HL-60 (cell line): ENCODE measurements around the gene ADAMTS14.

Source experiments
- DNase-seq, 2 experiments: peaks; one replicate each; pipeline ENCODE4 v3.0.0-alpha.2; 2010 to 2020; ENCODE audit warnings: low read depth in 1 of 2, low spot score in 1 of 2
- H3K27ac ChIP-seq: fragments of 250-450 bp; sonication (Bioruptor Pico); replicated peaks from 2 replicates; pipeline ENCODE4 v1.5.1; 2020; ENCODE audit warnings: mild to moderate bottlenecking, moderate library complexity
- H3K27me3 ChIP-seq: fragments of 250-450 bp; sonication (Bioruptor Pico); 2 replicates; pipeline ENCODE4 v1.5.1; 2021; ENCODE audit warnings: mild to moderate bottlenecking, moderate library complexity; ENCODE audit not compliant: insufficient read depth, poor library complexity, severe bottlenecking
- H3K4me3 ChIP-seq: replicated peaks from 2 replicates; pipeline ENCODE4 v1.5.1; 2011; ENCODE audit warnings: mild to moderate bottlenecking, control low read depth, low read length; ENCODE audit not compliant: insufficient read depth
- CTCF ChIP-seq: IDR thresholded peaks from one replicate; pipeline ENCODE4 v1.5.1; 2011; ENCODE audit warnings: low read length, control low read depth, inconsistent platforms; ENCODE audit not compliant: insufficient read depth
- GABPA ChIP-seq: IDR thresholded peaks from 2 replicates; pipeline ENCODE4 v1.6.1; 2012; ENCODE audit warnings: low read depth
- POLR2AphosphoS5 ChIP-seq: IDR thresholded peaks from 2 replicates; pipeline ENCODE4 v1.6.1; 2012; ENCODE audit warnings: low read depth
- REST ChIP-seq: IDR thresholded peaks from 2 replicates; pipeline ENCODE4 v1.6.1; 2012; ENCODE audit warnings: low read depth; ENCODE audit not compliant: insufficient replicate concordance
- SPI1 ChIP-seq: IDR thresholded peaks from 2 replicates; pipeline ENCODE4 v1.6.1; 2012; ENCODE audit warnings: low read depth, mild to moderate bottlenecking, borderline replicate concordance

The ADAMTS14 gene

GRCh38 chr10:70781461-70782051 is 109.2 kb downstream of the ADAMTS14 start:
- no peak overlapping the region for H3K4me3 ChIP-seq
- TF ChIP-seq SPI1 (no peak), REST (no peak), POLR2AphosphoS5 (no peak), GABPA (no peak), CTCF (no peak)
- no peak overlapping the region for H3K27ac ChIP-seq
- no peaks in the 10 kb centered on the region for H3K27me3 ChIP-seq
- DNase-seq = no peak

GRCh38 chr10:70782086-70782745 is 109.9 kb downstream of the ADAMTS14 start:
- no peak for DNase-seq
- Histone ChIP-seq H3K27ac (no peak overlapping the region), H3K27me3 (no peaks in the 10 kb centered on the region), H3K4me3 (no peak overlapping the region)
- TF ChIP-seq REST (no peak), GABPA (no peak), POLR2AphosphoS5 (no peak), SPI1 (no peak), CTCF (no peak)

GRCh38 chr10:70782746-70783680 is 110.7 kb downstream of the ADAMTS14 start:
- H3K27me3 ChIP-seq = no peaks in the 10 kb centered on the region
- H3K4me3 ChIP-seq = no peak overlapping the region
- no peak for DNase-seq
- TF ChIP-seq REST (no peak), SPI1 (peak; percentile 63), CTCF (no peak), POLR2AphosphoS5 (no peak), GABPA (no peak)
- no peak overlapping the region for H3K27ac ChIP-seq
